H1 (cell line): ENCODE measurements around the gene CFAP141. TPM values are rescaled to one million over a fixed set of nuclear protein-coding genes. Genes with fewer than 3 reads are reported as not detected.

Source experiments
- CTCF ChIA-PET: fragments of 300-600 bp; sonication (Branson Sonifier 250); formaldehyde crosslinking; loops from one replicate; lab custom pipeline; 2021; ENCODE audit not compliant: partially characterized antibody; lab: Charles Lee
- POLR2A ChIA-PET: fragments of 300-600 bp; sonication (Branson Sonifier 250); formaldehyde crosslinking; loops from one replicate; lab custom pipeline; 2021; ENCODE audit warnings: inconsistent platforms; ENCODE audit not compliant: partially characterized antibody; lab: Charles Lee
- DNase-seq, 2 experiments: peaks; one replicate each; pipeline versions ENCODE4 v3.0.0 to v3.0.0-alpha.2; 2010 to 2022; ENCODE audit warnings: low spot score in 2 of 2, low read depth in 1 of 2, mixed read lengths in 1 of 2
- FAIRE-seq: peaks from 2 replicates; lab custom pipeline; 2011; peaks lifted over from hg19 to GRCh38; lab: Jason Lieb, UNC
- H2AFZ ChIP-seq: 2 replicates; pipeline ENCODE4 v1.8.1; 2012; ENCODE audit warnings: low read length, inconsistent platforms
- H2AK5ac ChIP-seq: 2 replicates; pipeline ENCODE4 v1.6.1; 2013; ENCODE audit warnings: low read depth, low read length
- H2BK120ac ChIP-seq: replicated peaks from 2 replicates; pipeline ENCODE3; 2013; ENCODE audit warnings: low read depth, low read length, inconsistent platforms
- H2BK12ac ChIP-seq: 2 replicates; pipeline ENCODE4 v1.6.1; 2013; ENCODE audit warnings: low read depth, low read length
- H2BK15ac ChIP-seq: 2 replicates; pipeline ENCODE4 v1.6.1; 2013; ENCODE audit warnings: low read length
- H2BK20ac ChIP-seq: 2 replicates; pipeline ENCODE4 v1.6.1; 2013; ENCODE audit warnings: low read length
- H2BK5ac ChIP-seq: 2 replicates; pipeline ENCODE4 v1.6.1; 2013; ENCODE audit warnings: low read depth, low read length
- H3K14ac ChIP-seq: 2 replicates; pipeline ENCODE4 v1.6.1; 2013; ENCODE audit warnings: inconsistent platforms; ENCODE audit not compliant: insufficient read length
- H3K18ac ChIP-seq: 2 replicates; pipeline ENCODE4 v1.6.1; 2013; ENCODE audit warnings: low read length; ENCODE audit errors: extremely low read depth
- H3K23ac ChIP-seq: 2 replicates; pipeline ENCODE4 v1.6.1; 2013; ENCODE audit warnings: inconsistent platforms; ENCODE audit not compliant: insufficient read length
- H3K23me2 ChIP-seq: 2 replicates; pipeline ENCODE4 v1.6.1; 2013; ENCODE audit warnings: low read depth, low read length
- H3K27ac ChIP-seq: 2 replicates; pipeline ENCODE4 v1.6.1; 2011; ENCODE audit warnings: low read depth, low read length, inconsistent platforms
- H3K27me3 ChIP-seq, 4 experiments: replicated peaks in 1 of 4; 1 replicate in 1 of 4; 2 replicates in 3 of 4; pipeline versions ENCODE4 v1.6.1 to v1.8.1; 2011 to 2013; ENCODE audit warnings: low read length in 3 of 4, mild to moderate bottlenecking in 3 of 4, inconsistent platforms in 2 of 4, mixed read lengths in 2 of 4, moderate library complexity in 1 of 4; ENCODE audit not compliant: control insufficient read depth in 3 of 4, insufficient read depth in 3 of 4; ENCODE audit errors: extremely low read depth in 1 of 4
- H3K36me3 ChIP-seq, 4 experiments: 2 replicates each; pipeline versions ENCODE4 v1.6.1 to v1.8.1; 2011 to 2013; ENCODE audit warnings: mild to moderate bottlenecking in 4 of 4, low read length in 3 of 4, moderate library complexity in 2 of 4, control low read depth in 1 of 4, inconsistent platforms in 1 of 4; ENCODE audit not compliant: insufficient read depth in 4 of 4, control insufficient read depth in 2 of 4
- H3K4ac ChIP-seq: replicated peaks from 2 replicates; pipeline ENCODE3; 2013; ENCODE audit warnings: low read length, low read depth, mixed read lengths, inconsistent platforms; ENCODE audit not compliant: insufficient read length
- H3K4me1 ChIP-seq, 4 experiments: replicated peaks in 1 of 4; 1 replicate in 1 of 4; 2 replicates in 3 of 4; pipeline versions ENCODE4 v1.6.1 to v1.8.1; 2011 to 2013; ENCODE audit warnings: low read length in 3 of 4, inconsistent platforms in 2 of 4, mixed read lengths in 1 of 4; ENCODE audit not compliant: insufficient read depth in 4 of 4, control insufficient read depth in 3 of 4
- H3K4me2 ChIP-seq, 2 experiments: 2 replicates each; pipeline versions ENCODE4 v1.6.1 to v1.8.1; 2011 to 2013; ENCODE audit warnings: low read depth in 2 of 2, low read length in 2 of 2, control low read depth in 1 of 2, inconsistent platforms in 1 of 2, mild to moderate bottlenecking in 1 of 2; ENCODE audit not compliant: insufficient read depth in 1 of 2
- H3K4me3 ChIP-seq, 4 experiments: fragments of 200-600, 300-600 bp in 1 of 4; sonication (generic), shearing (Covaris generic), sonication (Bioruptor Twin) in 1 of 4; 2 replicates each; pipeline versions ENCODE4 v1.5.1 to v1.8.1; 2011 to 2016; ENCODE audit warnings: low read length in 4 of 4, low read depth in 3 of 4, control low read depth in 2 of 4, inconsistent platforms in 2 of 4, mild to moderate bottlenecking in 2 of 4, mixed read lengths in 1 of 4, moderate library complexity in 1 of 4; ENCODE audit not compliant: insufficient read depth in 2 of 4; ENCODE audit errors: extremely low read depth in 1 of 4
- H3K56ac ChIP-seq: replicated peaks from 2 replicates; pipeline ENCODE3; 2013; ENCODE audit warnings: low read depth, mild to moderate bottlenecking, mixed read lengths, low read length, inconsistent platforms; ENCODE audit not compliant: insufficient read length
- H3K79me1 ChIP-seq: 2 replicates; pipeline ENCODE4 v1.6.1; 2013; ENCODE audit warnings: low read depth, low read length, control low read depth
- H3K79me2 ChIP-seq, 2 experiments: 2 replicates each; pipeline versions ENCODE4 v1.6.1 to v1.8.1; 2012 to 2013; ENCODE audit warnings: low read length in 2 of 2, mild to moderate bottlenecking in 2 of 2, inconsistent platforms in 1 of 2; ENCODE audit not compliant: insufficient read depth in 2 of 2, control insufficient read depth in 1 of 2
- H3K9ac ChIP-seq, 4 experiments: replicated peaks in 1 of 4; 1 replicate in 1 of 4; 2 replicates in 3 of 4; pipeline versions ENCODE4 v1.6.1 to v1.8.1; 2011 to 2013; ENCODE audit warnings: low read depth in 3 of 4, low read length in 3 of 4, control low read depth in 2 of 4, mild to moderate bottlenecking in 2 of 4, moderate library complexity in 2 of 4, inconsistent platforms in 1 of 4; ENCODE audit errors: extremely low read depth in 1 of 4
- H3K9me3 ChIP-seq, 2 experiments: 2 replicates each; pipeline versions ENCODE4 v1.6.1 to v1.8.1; 2012 to 2013; ENCODE audit warnings: mild to moderate bottlenecking in 2 of 2, moderate library complexity in 2 of 2, control low read depth in 1 of 2, inconsistent platforms in 1 of 2, low read depth in 1 of 2, low read length in 1 of 2, mixed read lengths in 1 of 2; ENCODE audit not compliant: insufficient read depth in 2 of 2
- H4K20me1 ChIP-seq, 2 experiments: replicated peaks in 1 of 2; 2 replicates each; pipeline versions ENCODE3 to v1.8.1; 2011 to 2013; ENCODE audit warnings: inconsistent platforms in 2 of 2, low read length in 2 of 2, mild to moderate bottlenecking in 1 of 2; ENCODE audit not compliant: insufficient read depth in 2 of 2, control insufficient read depth in 1 of 2
- H4K5ac ChIP-seq: 2 replicates; pipeline ENCODE4 v1.6.1; 2013; ENCODE audit warnings: low read length, low read depth, mixed read lengths, inconsistent platforms; ENCODE audit not compliant: insufficient read length
- H4K8ac ChIP-seq: 2 replicates; pipeline ENCODE4 v1.8.0; 2013; ENCODE audit warnings: mild to moderate bottlenecking, moderate library complexity, low read length, inconsistent platforms; ENCODE audit not compliant: insufficient read depth; ENCODE audit errors: extremely low read depth
- H4K91ac ChIP-seq: replicated peaks from 2 replicates; pipeline ENCODE3; 2013; ENCODE audit warnings: low read length, mixed read lengths, inconsistent platforms; ENCODE audit not compliant: insufficient read length
- BACH1 ChIP-seq: IDR thresholded peaks from 2 replicates; pipeline ENCODE4 v1.6.1; 2012; ENCODE audit warnings: low read length, improper control_type of control experiment
- CTCF ChIP-seq, 3 experiments: IDR thresholded peaks; 1 replicate in 2 of 3; 2 replicates in 1 of 3; pipeline versions ENCODE4 v1.5.1 to v1.6.1; 2011; ENCODE audit warnings: low read length in 3 of 3, mild to moderate bottlenecking in 3 of 3, inconsistent platforms in 2 of 3, low read depth in 1 of 3, moderate library complexity in 1 of 3; ENCODE audit not compliant: insufficient read depth in 1 of 3; ENCODE audit errors: control extremely low read depth in 1 of 3
- HDAC2 ChIP-seq, 2 experiments: fragments of 300-600 bp in 1 of 2; sonication (generic) in 1 of 2; IDR thresholded peaks; 2 replicates each; pipeline ENCODE4 v1.6.1; 2011 to 2012; ENCODE audit warnings: low read depth in 2 of 2, low read length in 2 of 2, mild to moderate bottlenecking in 2 of 2, moderate library complexity in 2 of 2, borderline replicate concordance in 1 of 2, inconsistent platforms in 1 of 2
- POLR2A ChIP-seq, 2 experiments: IDR thresholded peaks; 1 replicate in 1 of 2; 2 replicates in 1 of 2; pipeline ENCODE4 v1.6.1; 2011; ENCODE audit warnings: low read depth in 2 of 2, low read length in 2 of 2, mild to moderate bottlenecking in 2 of 2; ENCODE audit errors: control extremely low read depth in 1 of 2
- POLR2AphosphoS5 ChIP-seq: IDR thresholded peaks from 2 replicates; pipeline ENCODE4 v1.6.1; 2011; ENCODE audit warnings: low read depth, low read length
- RBBP5 ChIP-seq: IDR thresholded peaks from 2 replicates; pipeline ENCODE4 v1.7.1; 2012; ENCODE audit warnings: low read depth, mild to moderate bottlenecking, inconsistent platforms, low read length, moderate library complexity, borderline replicate concordance
- SP1 ChIP-seq: IDR thresholded peaks from 2 replicates; pipeline ENCODE4 v1.6.1; 2011; ENCODE audit warnings: low read depth, low read length
- SP2 ChIP-seq: IDR thresholded peaks from 2 replicates; pipeline ENCODE4 v1.6.1; 2012; ENCODE audit warnings: mild to moderate bottlenecking, low read length, inconsistent platforms
- SP4 ChIP-seq: IDR thresholded peaks from 2 replicates; pipeline ENCODE4 v1.6.1; 2012; ENCODE audit warnings: low read length, inconsistent platforms
- WGBS, 2 experiments: shearing (Covaris generic) in 1 of 2; methylation state at CpG; one replicate each; pipeline versions ENCODE4 v1.1.6 to v1.1.7; 2013 to 2015; ENCODE audit warnings: low lambda C conversion rate in 2 of 2, mixed read lengths in 2 of 2, inconsistent platforms in 1 of 2, low coverage in 1 of 2, missing lambda C conversion rate in 1 of 2; ENCODE audit not compliant: insufficient replicate concordance in 2 of 2, insufficient coverage in 1 of 2, insufficient read length in 1 of 2; ENCODE audit errors: extremely low coverage in 1 of 2, missing lambda C conversion rate in 1 of 2; 5-methylcytosine and 5-hydroxymethylcytosine counted together
- polyA plus RNA-seq, 7 experiments: library from polyadenylated mRNA; depleted of rRNA in 3 of 7; stranded (reverse) in 5 of 7; unstranded in 2 of 7; fragments of >200 nt in 5 of 7; fragments of 200-250 nt in 2 of 7; gene quantifications; 1 replicate in 5 of 7; 2 replicates in 1 of 7; 4 replicates in 1 of 7; pipeline versions ENCODE4 v1.2.1 to v1.2.3, GENCODE V29; 2011 to 2013; ENCODE audit warnings: missing spikeins in 2 of 7, mixed read lengths in 2 of 7
- total RNA-seq: library from RNA; stranded (reverse); fragmentation: NEBNext Ultra II Directional; extraction: Animal tissue kit (Norgen Biotek cat#: 25700); gene quantifications from 2 replicates; pipeline ENCODE4 v1.2.1, GENCODE V29; 2021

The CFAP141 gene
- total and polyA plus RNA-seq, 2 of the 8 experiments (the other 6 are each of a cell fraction or from before 2014, with no cell fraction given): not detected

- Histone ChIP-seq H4K91ac (peak overlapping the region; percentile 62), H3K9ac (peak overlapping the region in 1 of 4 experiments; percentile 27; a peak in 2 of 7 replicates), H3K9me3 (no peaks in the 10 kb centered on the region), H3K14ac (no peak overlapping the region), H3K4me2 (peak overlapping the region; percentile 44 to 62), H2BK120ac (peak overlapping the region; percentile 63), H3K18ac (peak overlapping the region; percentile 27; the same call in 1 of the 2 replicates), H3K27me3 (no peaks in the 10 kb centered on the region), H2BK15ac (no peak overlapping the region), H3K79me2 (peaks cover 6 to 10% of the 10 kb centered on the region in 2 experiments), H3K4me1 (peaks cover 5 to 17% (median 12%) of the 10 kb centered on the region in 4 experiments; a peak in 5 of 7 replicates), H3K36me3 (no peaks in the 10 kb centered on the region), H3K4me3 (peak overlapping the region in 3 of 4 experiments; percentile 1 to 49 (median 6); a peak in 4 of 8 replicates), H4K5ac (peak overlapping the region; percentile 52), H3K56ac (peak overlapping the region; percentile 65), H2AFZ (no peak overlapping the region), H2BK12ac (no peak overlapping the region), H4K8ac (no peak overlapping the region), H3K23me2 (peaks cover 5% of the 10 kb centered on the region; the same call in 1 of the 2 replicates), H4K20me1 (peaks cover 0 to 4% of the 10 kb centered on the region in 2 experiments), H3K79me1 (peaks cover 4% of the 10 kb centered on the region; the same call in 1 of the 2 replicates), H3K27ac (peak overlapping the region; percentile 75), H2BK20ac (peak overlapping the region; percentile 82), H2AK5ac (no peak overlapping the region), H3K4ac (no peak overlapping the region), H2BK5ac (peak overlapping the region; percentile 28; the same call in 1 of the 2 replicates), H3K23ac (no peak overlapping the region)
- ChIA-PET POLR2A (interaction anchor here (0.8 to 1.6 kb wide), 4 partner anchors 11 to 35 kb away, joined by 3 to 9 read pairs (median 4); partner anchors contain the start of gene UBAP2L), CTCF (interaction anchor here (1.0 to 1.4 kb wide), 5 partner anchors 9 to 139 kb away, joined by 3 to 6 read pairs (median 4); partner anchors contain the start of gene HAX1)
- DNase-seq: no peak
- FAIRE-seq: no peak
- 15% methylated on average over 2 of the region's 2 CpGs; no CpG with 5 or more reads in 1 of the 2 experiments for WGBS, 2 experiments
- TF ChIP-seq HDAC2 (IDR thresholded peaks at IDR 0.05; ENCODE audit: borderline replicate concordance in 1 of 2, low read depth in 2 of 2, low read length in 2 of 2) (no peak), SP1 (0 out of 2 replicates have a peak, but pooled peaks have one; percentile 26), POLR2AphosphoS5 (no peak), SP4 (no peak), POLR2A (IDR thresholded peaks at IDR 0.05; ENCODE audit: control extremely low read depth in 1 of 2, low read depth in 2 of 2, low read length in 2 of 2) (peak in 1 of 2 experiments; percentile 53; a peak in 1 of 3 replicates), CTCF (IDR thresholded peaks at IDR 0.05; ENCODE audit: control extremely low read depth in 1 of 3, insufficient read depth in 1 of 3, low read depth in 1 of 3, low read length in 3 of 3) (no peak), SP2 (no peak), BACH1 (no peak), RBBP5 (no peak)
Observed at GRCh38 chr1:154186852-154187501, 19.2 kb downstream of the CFAP141 start.
